HG02840 (cell line): ENCODE results near the gene ANXA1.
"Not testable (repeated sequence)": the region's sequence is repeated elsewhere in the genome, so short reads cannot be mapped to it uniquely, and the experiment has no call there.

Experiments used
- ATAC-seq: cut with Tn5 transposase; IDR thresholded peaks from one replicate; pipeline ENCODE4 v1.9.1; 2021; ENCODE audit warnings: mild to moderate bottlenecking, moderate library complexity, moderate number of reproducible peaks; ENCODE audit not compliant: unreplicated experiment, low FRiP score

The ANXA1 gene

DNA sequence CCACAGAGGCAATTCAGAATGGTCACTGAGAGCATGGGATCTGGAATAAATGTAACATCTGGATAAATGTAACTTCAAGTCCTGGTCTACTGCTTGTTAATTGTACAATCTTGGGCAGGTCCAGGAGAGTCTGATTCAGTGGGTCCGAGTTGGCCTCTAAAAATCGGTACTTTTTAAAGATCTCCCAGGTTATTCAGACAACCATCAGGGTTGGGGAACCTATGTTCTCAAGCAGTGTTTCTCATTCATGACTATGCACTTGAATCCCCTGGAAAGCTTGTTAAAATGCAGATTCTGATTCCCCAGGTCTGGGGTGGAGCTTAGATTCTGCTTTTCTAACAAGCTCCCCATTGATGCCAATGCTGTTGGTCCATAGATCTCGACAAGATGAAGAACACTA, 14.8 kb downstream of the ANXA1 start:
- no peak for ATAC-seq

DNA sequence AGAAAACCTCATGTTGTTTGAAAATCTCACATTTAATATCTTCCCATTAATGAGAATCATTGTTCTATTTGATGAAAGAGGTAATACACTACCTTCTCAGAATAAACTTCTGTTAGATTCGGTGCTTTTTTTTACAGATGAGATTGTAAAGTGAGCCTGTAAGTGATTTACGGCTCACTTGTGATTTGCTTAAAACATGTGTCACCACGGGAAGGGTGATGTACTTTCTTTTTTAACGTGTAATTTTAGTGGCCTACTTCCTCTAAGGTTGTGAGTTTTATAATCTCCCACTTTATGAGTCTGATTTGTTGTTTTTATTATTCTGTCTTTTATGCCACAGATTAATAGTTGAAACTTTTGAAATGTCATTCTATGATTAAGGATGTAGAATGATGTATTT, 15.9 kb downstream of the ANXA1 start:
- no peak for ATAC-seq

DNA sequence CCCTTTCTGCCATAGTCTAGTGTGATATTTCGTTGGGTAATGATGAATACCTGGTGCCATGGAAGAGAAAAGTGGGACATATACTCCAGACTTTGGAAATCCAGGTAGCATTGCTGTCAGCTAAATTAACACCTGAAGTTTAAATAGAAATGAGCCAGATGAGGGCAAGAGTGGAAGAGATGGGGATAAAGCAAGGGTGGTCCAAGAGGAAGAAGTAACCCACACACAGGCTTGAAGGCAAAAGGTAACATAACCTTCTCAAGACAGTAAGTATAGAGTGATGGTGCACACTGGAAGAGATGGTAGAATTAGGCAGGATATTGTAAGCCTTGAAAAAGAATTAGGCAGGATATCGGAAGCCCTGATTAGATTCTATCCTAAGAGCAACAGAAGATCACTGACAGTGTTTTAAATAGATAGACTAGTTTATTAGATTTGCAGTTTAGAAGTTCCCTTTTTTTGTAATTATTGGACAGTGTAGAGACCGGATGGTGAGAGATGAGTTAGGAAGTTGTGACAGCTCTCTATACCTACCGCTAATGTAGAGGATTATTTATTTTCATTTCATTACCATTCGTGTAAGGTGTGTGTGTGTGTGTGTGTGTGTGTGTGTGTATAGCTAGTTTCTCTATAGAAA, 16.8 kb downstream of the ANXA1 start:
- ATAC-seq = no peak

DNA sequence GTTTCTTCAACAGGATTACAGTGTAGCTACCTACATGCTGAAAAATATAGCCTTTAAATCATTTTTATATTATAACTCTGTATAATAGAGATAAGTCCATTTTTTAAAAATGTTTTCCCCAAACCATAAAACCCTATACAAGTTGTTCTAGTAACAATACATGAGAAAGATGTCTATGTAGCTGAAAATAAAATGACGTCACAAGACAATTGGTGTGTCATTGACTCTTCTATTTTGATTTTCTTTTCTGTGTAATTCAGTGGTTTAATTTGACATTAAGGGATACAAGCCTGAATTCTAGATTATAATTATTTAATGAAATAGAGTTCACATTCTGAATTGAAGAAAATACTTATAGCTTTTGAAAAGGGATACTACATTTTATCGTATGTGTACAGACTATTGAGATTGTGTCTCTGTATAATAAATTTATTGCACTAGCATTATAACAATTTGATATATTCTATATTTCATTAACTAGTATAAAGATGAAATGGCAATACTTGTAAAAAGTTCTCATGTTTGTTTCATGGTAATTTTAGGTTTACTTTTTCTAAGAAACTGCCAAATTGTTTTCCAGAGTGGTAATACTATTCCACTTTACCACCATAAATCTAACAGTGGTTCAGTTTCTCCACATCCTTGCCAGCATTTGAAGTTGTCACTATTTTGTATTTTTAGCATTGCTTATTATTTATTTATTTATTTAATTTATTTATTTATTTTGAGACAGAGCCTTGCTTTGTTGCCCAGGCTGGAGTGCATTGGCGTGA, 18.7 kb downstream of the ANXA1 start:
- no peak for ATAC-seq

GRCh38 chr9:73172901-73173215, 21.2 kb downstream of the ANXA1 start:
- ATAC-seq = no peak

DNA sequence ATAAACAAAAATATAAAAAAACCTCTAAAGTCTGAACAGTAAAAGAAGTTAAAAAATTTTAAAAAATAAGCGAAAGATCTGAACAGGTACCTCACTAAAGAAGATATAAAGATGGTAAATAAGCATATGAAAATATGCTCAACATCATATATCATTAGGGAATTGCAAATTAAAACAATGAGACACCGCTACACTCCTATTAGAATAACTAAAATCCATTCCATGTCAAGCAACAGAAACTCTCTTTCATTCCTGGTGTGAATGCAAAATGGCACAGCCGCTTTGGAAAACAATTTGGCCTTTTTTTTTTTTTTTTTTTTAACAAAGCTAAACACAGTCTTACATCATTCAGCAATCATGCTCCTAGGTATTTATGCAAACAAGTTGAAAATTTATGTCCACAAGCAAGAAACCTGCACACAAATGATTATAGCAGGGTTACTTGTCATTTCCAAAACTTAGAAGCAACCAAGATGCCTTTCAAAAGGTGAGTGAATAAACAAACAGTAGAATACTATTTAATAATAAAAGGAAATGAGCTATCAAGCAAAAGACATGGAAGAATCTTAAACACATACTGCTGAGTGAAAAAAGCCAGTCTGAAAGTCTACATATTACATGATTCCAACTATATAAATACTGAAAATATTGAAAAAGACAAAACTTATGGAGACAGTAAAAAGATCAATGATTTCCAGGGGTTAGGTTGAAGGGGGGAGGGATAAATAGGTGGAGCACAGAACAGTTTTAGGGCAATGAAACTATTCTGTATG, 22.1 kb downstream of the ANXA1 start:
- no peak for ATAC-seq

DNA sequence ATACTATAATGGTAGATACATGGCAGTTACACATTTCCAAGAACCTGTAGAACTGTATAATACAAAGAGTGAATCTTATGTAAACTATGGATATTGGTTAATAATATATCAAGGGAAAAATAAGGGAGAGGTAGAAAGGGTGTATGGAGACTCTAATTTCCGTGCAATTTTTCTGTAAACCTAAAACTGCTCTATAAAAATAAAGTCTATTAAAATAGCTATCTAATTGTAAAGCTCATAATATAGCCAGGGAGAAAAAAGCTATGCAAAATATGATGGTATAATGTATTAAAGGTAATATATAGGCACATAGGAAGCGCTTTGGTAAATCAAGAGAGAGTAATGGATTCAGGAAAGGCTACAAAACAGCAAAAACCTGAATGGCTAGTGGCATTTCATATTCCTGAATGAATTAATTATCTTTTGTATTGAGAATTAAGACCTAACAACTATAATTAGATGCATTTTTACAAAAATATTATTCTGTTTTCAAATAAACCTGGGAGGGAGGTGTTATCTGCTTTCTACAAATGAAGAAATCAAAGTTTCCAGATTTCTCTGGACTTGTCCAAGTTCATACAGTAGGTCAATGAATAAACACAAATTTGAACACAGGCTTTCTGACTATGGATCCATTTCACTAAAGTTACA, 22.8 kb downstream of the ANXA1 start:
- ATAC-seq = no peak

- no peak for ATAC-seq
Observed at GRCh38 chr9:73176450-73176875, 24.8 kb downstream of the ANXA1 start.

- ATAC-seq = no peak
Observed at GRCh38 chr9:73178044-73178443, 26.4 kb downstream of the ANXA1 start.

DNA sequence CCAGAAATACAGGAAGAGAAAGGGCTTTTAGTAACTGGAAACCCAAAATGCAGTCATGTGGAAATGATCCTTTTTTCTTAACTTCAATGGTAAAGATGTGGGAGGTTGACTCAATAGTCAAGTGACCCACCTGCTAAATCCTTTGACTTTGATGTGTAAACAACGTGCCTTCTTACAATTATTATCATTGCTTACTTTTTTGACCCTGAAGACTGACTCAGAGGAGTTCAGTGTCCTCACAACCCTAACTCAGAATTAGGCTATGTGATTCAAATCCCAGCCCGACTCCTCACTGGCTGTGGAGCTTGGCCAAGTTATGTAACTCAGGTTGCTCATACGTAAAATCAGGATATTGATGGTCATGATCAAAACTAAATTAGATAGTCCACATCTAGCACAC, 27.9 kb downstream of the ANXA1 start:
- ATAC-seq = no peak

DNA sequence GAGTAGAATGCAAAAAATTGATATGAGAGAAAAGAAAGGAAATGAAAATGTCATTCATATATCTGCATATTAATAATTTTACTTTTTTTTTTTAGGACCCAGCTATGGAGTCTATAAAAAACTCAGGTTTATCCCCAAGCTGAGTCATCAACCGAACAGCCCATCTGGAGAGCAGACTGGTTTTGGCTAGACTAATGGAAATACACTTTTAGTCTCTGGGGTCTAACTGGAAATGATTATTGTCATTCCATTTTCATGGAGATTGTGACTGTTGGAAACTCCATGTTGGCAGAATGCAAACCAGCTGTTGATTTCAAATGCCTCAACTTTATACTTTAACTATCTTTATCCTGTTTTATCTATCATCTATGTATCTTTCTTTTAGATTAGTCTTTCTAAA, 28.7 kb downstream of the ANXA1 start:
- ATAC-seq = no peak

DNA sequence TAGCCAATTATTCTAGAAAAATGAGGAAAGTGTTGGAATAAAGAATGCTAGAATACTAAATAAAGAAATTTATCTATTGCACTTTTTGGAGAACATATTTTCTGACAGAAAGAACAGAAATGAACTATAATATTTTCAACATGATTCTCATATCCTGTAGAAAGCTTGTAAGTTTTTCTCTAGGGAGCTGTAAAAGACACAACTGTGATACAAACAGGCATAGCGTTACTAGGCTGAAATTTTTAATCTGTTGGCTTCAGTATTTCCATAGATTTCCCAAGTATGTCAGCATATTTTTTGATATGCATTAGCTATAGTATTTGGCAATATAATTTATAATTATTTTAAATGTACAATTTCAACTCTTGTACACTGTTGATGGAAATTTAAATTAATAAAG, 31.3 kb downstream of the ANXA1 start:
- ATAC-seq = no peak

DNA sequence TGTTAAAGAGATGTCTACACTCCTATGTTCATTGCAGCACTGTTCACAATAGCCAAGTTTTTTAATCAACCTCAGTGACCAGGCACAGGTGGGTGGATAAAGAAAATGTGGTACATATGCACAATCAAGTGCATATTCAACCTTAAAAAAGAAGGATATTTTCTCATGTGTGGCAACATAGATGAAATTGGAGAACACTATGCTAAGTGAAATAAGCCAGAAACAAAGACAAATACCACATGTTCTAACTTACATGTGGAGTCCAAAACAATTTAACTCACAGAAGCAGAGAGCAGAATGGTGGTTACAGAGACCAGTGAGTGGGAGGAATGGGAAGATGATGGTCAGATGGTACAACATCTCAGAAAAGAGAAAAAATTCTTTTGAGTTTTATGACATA, 31.8 kb downstream of the ANXA1 start:
- no peak for ATAC-seq

- ATAC-seq = no peak
Observed at GRCh38 chr9:73183917-73184861, 32.5 kb downstream of the ANXA1 start.

DNA sequence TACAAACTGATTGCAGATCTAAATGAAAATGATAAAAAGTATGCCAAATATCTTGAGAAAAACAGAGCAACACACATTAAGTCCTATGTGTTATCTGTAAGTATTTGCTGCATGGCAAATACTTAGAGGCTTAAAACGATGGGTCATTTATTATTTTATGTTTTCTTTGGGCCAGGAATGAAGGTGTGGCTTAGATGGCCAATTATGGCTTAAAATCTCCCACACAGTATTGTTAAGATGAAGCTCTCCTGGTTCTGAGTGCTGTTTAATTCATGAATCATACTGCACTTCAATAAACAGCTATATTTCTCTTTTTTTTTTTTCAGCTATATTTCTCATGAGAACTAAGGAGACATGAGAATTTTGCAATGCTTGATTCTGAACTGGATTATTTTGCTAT, 39.4 kb downstream of the ANXA1 start:
- ATAC-seq = not testable (repeated sequence)

DNA sequence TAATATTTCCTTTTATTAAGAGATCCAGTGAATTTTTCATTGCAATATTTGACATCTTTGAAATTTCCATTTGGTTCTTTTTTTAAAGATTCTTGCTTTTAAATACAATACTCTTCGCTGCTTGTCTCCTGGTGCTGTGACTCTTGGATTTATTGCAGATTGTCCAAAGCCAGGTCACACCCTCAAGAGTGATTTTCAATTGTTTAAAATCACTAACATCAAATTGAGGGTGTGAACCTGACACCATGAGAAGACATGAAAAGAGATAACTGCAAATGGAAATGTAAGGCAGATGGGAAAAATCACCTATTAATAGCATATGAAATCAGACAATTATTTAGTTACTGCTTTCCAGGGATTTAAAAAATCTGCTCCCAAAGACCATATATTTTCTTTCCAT, 42.6 kb downstream of the ANXA1 start:
- no peak for ATAC-seq

- no peak for ATAC-seq
Observed at GRCh38 chr9:73199448-73199847, 47.8 kb downstream of the ANXA1 start.

- no peak for ATAC-seq
Observed at GRCh38 chr9:73199886-73200285, 48.2 kb downstream of the ANXA1 start.

DNA sequence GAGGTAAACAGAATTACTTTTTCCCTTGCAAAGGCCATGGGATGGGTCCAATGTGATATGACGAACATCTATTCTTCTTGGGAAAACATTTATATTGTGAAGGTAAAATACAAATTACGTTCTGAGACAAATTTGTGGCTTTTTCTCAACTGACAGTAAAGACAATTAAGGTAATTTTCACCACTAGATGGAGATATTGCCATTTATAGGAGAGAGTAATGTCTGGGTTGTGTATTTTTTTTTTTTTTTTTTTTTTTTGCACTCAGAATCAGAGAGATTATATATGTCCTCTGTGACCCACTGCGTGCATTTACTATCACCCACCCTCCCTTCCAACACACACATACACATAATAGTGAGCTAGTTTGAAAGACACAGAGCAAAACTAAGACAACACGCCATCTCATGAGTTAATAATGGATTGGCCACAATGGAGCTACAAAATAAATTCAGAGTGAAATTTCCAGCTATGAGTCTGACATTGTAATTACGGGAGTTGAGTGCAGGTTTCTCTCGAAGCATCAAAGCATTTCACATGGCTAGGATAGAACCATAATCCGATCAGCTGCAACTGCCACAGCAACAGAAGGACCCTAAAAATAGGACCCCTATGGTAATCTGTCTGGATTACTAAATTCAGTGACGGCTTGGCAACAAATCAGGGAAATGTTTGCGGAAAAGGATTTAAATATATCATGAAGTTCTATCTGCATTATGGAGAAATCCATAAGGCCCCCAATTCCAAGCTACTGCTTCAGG, 49.2 kb downstream of the ANXA1 start:
- ATAC-seq = no peak
